SK-N-SH (cell line): Measurements from ENCODE around the gene SLC22A14. TPM values are rescaled to one million over a fixed set of nuclear protein-coding genes. Genes with fewer than 3 reads are reported as not detected.

ENCODE experiments used
- CTCF ChIA-PET: fragments of 300-600, 350-600 bp; formaldehyde crosslinking; extraction: SDS; loops from one replicate; lab custom pipeline; 2021; lab: Yijun Ruan, JAX
- POLR2A ChIA-PET: fragments of 350-600 bp; sonication (Branson Sonifier 250); formaldehyde crosslinking; extraction: SDS; loops from one replicate; lab custom pipeline; 2020; ENCODE audit warnings: antibody characterized with exemption, inconsistent platforms; lab: Yijun Ruan, JAX
- DNase-seq: peaks from one replicate; pipeline ENCODE4 v3.0.0; 2012
- H2AFZ ChIP-seq: fragments of 200-600 bp; sonication (generic); 2 replicates; pipeline ENCODE4 v1.8.1; 2016; ENCODE audit warnings: antibody characterized with exemption, mild to moderate bottlenecking, low read depth
- H3F3A ChIP-seq: fragments of 200-600 bp; sonication (generic); replicated peaks from 2 replicates; pipeline ENCODE3; 2016; ENCODE audit warnings: antibody characterized with exemption, mild to moderate bottlenecking; ENCODE audit not compliant: insufficient read depth
- H3K27ac ChIP-seq, 2 experiments: fragments of 200-500 bp in 1 of 2; fragments of 200-600 bp in 1 of 2; sonication (Bioruptor generic) in 1 of 2; sonication (generic), shearing (Covaris generic) in 1 of 2; 2 replicates each; pipeline versions ENCODE4 v1.5.1 to v1.6.1; 2014 to 2016; ENCODE audit warnings: low read depth in 2 of 2, inconsistent platforms in 1 of 2, low read length in 1 of 2, mild to moderate bottlenecking in 1 of 2, mixed read lengths in 1 of 2
- H3K27me3 ChIP-seq: fragments of 200-600 bp; sonication (generic), shearing (Covaris generic); 2 replicates; pipeline ENCODE4 v1.6.1; 2016; ENCODE audit warnings: mixed run types; ENCODE audit not compliant: insufficient read depth
- H3K36me3 ChIP-seq, 2 experiments: fragments of 200-500 bp in 1 of 2; fragments of 200-600 bp in 1 of 2; sonication (Bioruptor generic) in 1 of 2; sonication (generic) in 1 of 2; replicated peaks in 1 of 2; 2 replicates each; pipeline versions ENCODE3 to v1.5.1; 2014 to 2016; ENCODE audit warnings: low read length in 1 of 2, mild to moderate bottlenecking in 1 of 2; ENCODE audit not compliant: insufficient read depth in 2 of 2, control insufficient read depth in 1 of 2
- H3K4me1 ChIP-seq, 2 experiments: fragments of 200-500 bp in 1 of 2; fragments of 200-600 bp in 1 of 2; sonication (Bioruptor generic) in 1 of 2; sonication (generic), shearing (Covaris generic) in 1 of 2; 2 replicates each; pipeline versions ENCODE4 v1.5.1 to v1.6.1; 2014 to 2016; ENCODE audit warnings: low read depth in 1 of 2, low read length in 1 of 2, mixed run types in 1 of 2; ENCODE audit not compliant: insufficient read depth in 2 of 2, control insufficient read depth in 1 of 2
- H3K4me2 ChIP-seq: fragments of 200-600 bp; sonication (generic), shearing (Covaris generic); 2 replicates; pipeline ENCODE4 v1.6.1; 2017; ENCODE audit warnings: mixed run types
- H3K4me3 ChIP-seq, 2 experiments: fragments of 200-500 bp in 1 of 2; fragments of 200-600 bp in 1 of 2; sonication (Bioruptor generic) in 1 of 2; sonication (generic), shearing (Covaris generic) in 1 of 2; 2 replicates each; pipeline versions ENCODE4 v1.5.1 to v1.8.1; 2014 to 2016; ENCODE audit warnings: low read depth in 2 of 2, inconsistent platforms in 1 of 2, low read length in 1 of 2, mild to moderate bottlenecking in 1 of 2, mixed read lengths in 1 of 2, moderate library complexity in 1 of 2
- H3K79me2 ChIP-seq: fragments of 200-600 bp; sonication (generic); 2 replicates; pipeline ENCODE4 v1.8.1; 2017; ENCODE audit warnings: mild to moderate bottlenecking; ENCODE audit not compliant: insufficient read depth
- H3K9ac ChIP-seq: fragments of 200-600 bp; sonication (generic); 2 replicates; pipeline ENCODE4 v1.6.1; 2017; ENCODE audit warnings: mixed run types
- H3K9me2 ChIP-seq: fragments of 200-600 bp; sonication (generic); 2 replicates; pipeline ENCODE4 v1.6.1; 2017; ENCODE audit warnings: mixed run types
- H3K9me3 ChIP-seq: fragments of 200-600 bp; sonication (generic); 2 replicates; pipeline ENCODE4 v1.6.1; 2017; ENCODE audit warnings: mixed run types, mild to moderate bottlenecking, moderate library complexity
- H4K20me1 ChIP-seq: fragments of 200-600 bp; sonication (generic); 2 replicates; pipeline ENCODE4 v1.6.1; 2017; ENCODE audit warnings: mild to moderate bottlenecking, mixed run types; ENCODE audit not compliant: insufficient read depth
- CTCF ChIP-seq: fragments of 200-600 bp; sonication (generic); IDR thresholded peaks from 2 replicates; pipeline ENCODE4 v1.6.1; 2017; ENCODE audit warnings: antibody characterized with exemption, mild to moderate bottlenecking, moderate library complexity
- ELF1 ChIP-seq: IDR thresholded peaks from 2 replicates; pipeline ENCODE4 v1.4.0; 2012
- EP300 ChIP-seq, 2 experiments: IDR thresholded peaks; 2 replicates each; pipeline versions ENCODE4 v1.4.0 to v1.6.1; 2012; ENCODE audit warnings: borderline replicate concordance in 1 of 2, low read depth in 1 of 2, low read length in 1 of 2
- EZH2phosphoT487 ChIP-seq: fragments of 200-600 bp; sonication (generic); IDR thresholded peaks from 2 replicates; pipeline ENCODE4 v1.6.1; 2017; ENCODE audit warnings: low read depth, mixed run types, mild to moderate bottlenecking, antibody characterized with exemption, moderate library complexity, borderline replicate concordance
- FOSL2 ChIP-seq: IDR thresholded peaks from 2 replicates; pipeline ENCODE4 v1.4.0; 2012; ENCODE audit warnings: low read depth, mild to moderate bottlenecking, moderate library complexity, borderline replicate concordance
- FOXJ3 ChIP-seq: sonication (generic); formaldehyde crosslinking; IDR thresholded peaks from 2 replicates; pipeline ENCODE4 v1.5.1; 2020; ENCODE audit warnings: mild to moderate bottlenecking, missing genetic modification reagents
- GATA2 ChIP-seq: sonication (generic); formaldehyde crosslinking; IDR thresholded peaks from 2 replicates; pipeline ENCODE4 v1.5.0; 2020; ENCODE audit warnings: mild to moderate bottlenecking, missing genetic modification reagents
- IRF3 ChIP-seq: fragments of 150-350 bp; IDR thresholded peaks from 2 replicates; pipeline ENCODE4 v1.6.1; 2016; ENCODE audit warnings: mild to moderate bottlenecking, low read depth, low read length
- MAX ChIP-seq: IDR thresholded peaks from 2 replicates; pipeline ENCODE4 v1.4.0; 2012; ENCODE audit warnings: low read depth
- MEF2A ChIP-seq: IDR thresholded peaks from 2 replicates; pipeline ENCODE4 v1.4.0; 2012; ENCODE audit warnings: low read depth, borderline replicate concordance
- MXI1 ChIP-seq: IDR thresholded peaks from 2 replicates; pipeline ENCODE4 v1.6.1; 2012; ENCODE audit warnings: mild to moderate bottlenecking, low read depth, low read length, improper control_type of control experiment
- NRF1 ChIP-seq: IDR thresholded peaks from 2 replicates; pipeline ENCODE4 v1.6.1; 2012; ENCODE audit warnings: low read depth, mild to moderate bottlenecking, low read length
- PBX3 ChIP-seq: IDR thresholded peaks from 2 replicates; pipeline ENCODE4; 2012
- RAD21 ChIP-seq: IDR thresholded peaks from 2 replicates; pipeline ENCODE4 v1.6.1; 2012; ENCODE audit warnings: mild to moderate bottlenecking, low read length
- REST ChIP-seq: IDR thresholded peaks from 2 replicates; pipeline ENCODE4 v1.6.1; 2012; ENCODE audit warnings: mild to moderate bottlenecking, low read depth, low read length, moderate library complexity
- RFX5 ChIP-seq: IDR thresholded peaks from 2 replicates; pipeline ENCODE4 v1.6.1; 2012; ENCODE audit warnings: mild to moderate bottlenecking, improper control_type of control experiment, low read length
- SMC3 ChIP-seq: IDR thresholded peaks from 2 replicates; pipeline ENCODE4 v1.6.1; 2012; ENCODE audit warnings: low read depth, low read length, improper control_type of control experiment
- TCF12 ChIP-seq: IDR thresholded peaks from 2 replicates; pipeline ENCODE4 v1.4.0; 2012
- USF2 ChIP-seq: fragments of 150-350 bp; IDR thresholded peaks from 2 replicates; pipeline ENCODE4 v1.6.1; 2017; ENCODE audit warnings: antibody characterized with exemption, low read length, low read depth, borderline replicate concordance
- ZBTB33 ChIP-seq: IDR thresholded peaks from 2 replicates; pipeline ENCODE4 v1.4.0; 2012; ENCODE audit warnings: low read depth, borderline replicate concordance
- WGBS: methylation state at CpG from one replicate; pipeline ENCODE4 v1.1.6; 2017; ENCODE audit warnings: low lambda C conversion rate; 5-methylcytosine and 5-hydroxymethylcytosine counted together
- polyA plus RNA-seq, 3 experiments: library from polyadenylated mRNA; depleted of rRNA; stranded (reverse); fragments of >200 nt; gene quantifications; 2 replicates each; pipeline ENCODE4 v1.2.3, GENCODE V29; 2012

Gene SLC22A14
- polyA plus RNA-seq, 1 of the 3 experiments (the other 2 are of a cell fraction): 0.16 TPM

GRCh38 chr3:38325256-38325655 lies 43.2 kb downstream of the SLC22A14 start:
- DNase-seq: no peak

More at GRCh38 chr3:38325256-38325655, 43.2 kb downstream of the SLC22A14 start:
- no peaks in the 10 kb centered on the region for H3K9me2 ChIP-seq
- no peak overlapping the region for H3K4me2 ChIP-seq
- WGBS: 0% methylated on average over 1 of the region's 2 CpGs
- no peaks in the 10 kb centered on the region for H3K9me3 ChIP-seq
- no peaks in the 10 kb centered on the region for H4K20me1 ChIP-seq
- H3F3A ChIP-seq: no peaks in the 10 kb centered on the region
- ChIA-PET POLR2A (no interaction called here), CTCF (interaction anchor here (1.1 kb wide), 1 partner anchor 219 kb away, joined by 3 read pairs; no protein-coding TSS in a partner anchor)
- no peaks in the 10 kb centered on the region for H3K79me2 ChIP-seq
- H3K9ac ChIP-seq: no peak overlapping the region
- no peak overlapping the region for H3K27ac ChIP-seq
- no peak overlapping the region for H3K4me3 ChIP-seq
- TF ChIP-seq PBX3 (no peak), FOXJ3 (CRISPR knock-in tag) (no peak), ELF1 (no peak), RAD21 (no peak), EZH2phosphoT487 (no peak), MEF2A (no peak), MXI1 (no peak), MAX (no peak), NRF1 (no peak), USF2 (no peak), SMC3 (no peak), CTCF (no peak), GATA2 (CRISPR knock-in tag) (no peak), FOSL2 (no peak), RFX5 (no peak), ZBTB33 (no peak), REST (no peak), TCF12 (no peak), EP300 (IDR thresholded peaks at IDR 0.05; ENCODE audit: borderline replicate concordance in 1 of 2, low read depth in 1 of 2, low read length in 1 of 2) (no peak), IRF3 (no peak)
- no peaks in the 10 kb centered on the region for H3K36me3 ChIP-seq
- H3K27me3 ChIP-seq: no peaks in the 10 kb centered on the region
- H3K4me1 ChIP-seq: no peaks in the 10 kb centered on the region
- no peak overlapping the region for H2AFZ ChIP-seq
